ENCODE measurements around the gene CTNNA3. TPM values are rescaled to one million over a fixed set of nuclear protein-coding genes. Genes with fewer than 3 reads are reported as not detected.

The CTNNA3 gene
- total and polyA plus RNA-seq, 2 of the 4 experiments (the other 2 are of a cell fraction), result 0.19 to 0.90 TPM

DNA sequence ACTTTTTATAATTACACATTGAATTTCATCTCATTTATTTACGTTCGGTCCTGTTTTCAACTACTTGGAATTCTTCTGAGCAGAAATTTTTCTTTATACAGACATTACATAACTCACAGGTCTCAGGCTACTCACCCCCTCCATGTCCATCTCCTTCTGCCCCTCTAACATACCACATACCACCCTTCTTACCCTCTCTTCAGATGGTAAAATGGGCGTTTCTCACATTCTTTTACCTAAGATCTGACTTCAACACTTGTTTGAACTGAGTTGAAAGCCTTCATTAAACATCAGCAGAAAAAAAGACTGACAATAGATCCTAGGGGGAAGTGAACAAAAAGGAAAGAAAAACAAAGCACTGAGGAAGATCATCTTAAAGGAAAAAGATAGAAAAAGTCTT lies 309.7 kb downstream of the CTNNA3 start:
- Histone ChIP-seq H2AFZ (replicated peaks; ENCODE audit: low read length, poor library complexity) (no peak overlapping the region), H3K27ac (ENCODE audit: insufficient read depth, low read length) (no peak overlapping the region), H2AK9ac (replicated peaks; ENCODE audit: low read depth, low read length, poor library complexity) (no peak overlapping the region), H2BK120ac (ENCODE audit: low read depth, low read length) (no peak overlapping the region), H3K4ac (ENCODE audit: low read depth, low read length) (no peak overlapping the region), H3K9ac (ENCODE audit: low read depth, low read length) (no peak overlapping the region), H3K9me1 (ENCODE audit: insufficient read depth, low read length) (no peaks in the 10 kb centered on the region), H2BK20ac (ENCODE audit: low read depth, low read length) (no peak overlapping the region), H2BK5ac (ENCODE audit: low read depth, low read length, poor library complexity, severe bottlenecking) (no peak overlapping the region), H3K4me2 (ENCODE audit: low read depth, low read length) (no peak overlapping the region), H4K8ac (ENCODE audit: low read depth in 2 of 2, low read length in 2 of 2) (no peak overlapping the region), H3K23ac (ENCODE audit: low read depth, low read length) (no peak overlapping the region), H4K20me1 (ENCODE audit: insufficient read depth, low read length) (no peaks in the 10 kb centered on the region), H2BK15ac (ENCODE audit: low read depth, low read length) (no peak overlapping the region), H3K4me3 (ENCODE audit: insufficient read depth, low read depth, low read length) (no peak overlapping the region), H3K9me3 (ENCODE audit: control insufficient read depth, insufficient read depth, low read length) (no peaks in the 10 kb centered on the region), H2AK5ac (ENCODE audit: low read depth, low read length) (no peak overlapping the region), H3K4me1 (ENCODE audit: control insufficient read depth, insufficient read depth, low read length) (no peaks in the 10 kb centered on the region), H3K14ac (replicated peaks; ENCODE audit: low read depth, low read length) (no peak overlapping the region), H3K27me3 (ENCODE audit: control insufficient read depth, insufficient read depth, low read length) (no peaks in the 10 kb centered on the region), H4K5ac (ENCODE audit: low read depth, low read length) (no peak overlapping the region), H3K18ac (ENCODE audit: low read depth, low read length) (no peak overlapping the region), H3K79me1 (ENCODE audit: low read depth in 1 of 2, low read length in 2 of 2) (no peaks in the 10 kb centered on the region), H4K91ac (ENCODE audit: insufficient read depth, low read depth, low read length) (no peak overlapping the region), H3K56ac (ENCODE audit: extremely low read depth, insufficient read depth, low read length) (no peak overlapping the region), H3K36me3 (ENCODE audit: control insufficient read depth, insufficient read depth, low read length) (no peaks in the 10 kb centered on the region)
- intact Hi-C loops (cut with micrococcal nuclease) (no loop called here), dilution Hi-C loops (cut with HindIII; ENCODE audit: low sequenced_read_pairs, unreplicated experiment) (no loop called here), in situ Hi-C loops (cut with MboI; ENCODE audit: low sequenced_read_pairs) (no loop called here)
- WGBS, 2 experiments (ENCODE audit: extremely low coverage in 2 of 2, insufficient read length in 1 of 2), result no CpG with 5 or more reads among the region's 3 CpGs
- ATAC-seq (ENCODE audit: low read depth), result no peak
- no peak for DNase-seq
- CTCF ChIA-PET, result no interaction called here
- no peak for TF ChIP-seq NFE2L2 (IDR thresholded peaks at IDR 0.05; ENCODE audit: low read depth, low read length)
- no TSS peak for BruUV-seq (replicated peaks)
- POLR2A ChIA-PET (ENCODE audit: unreplicated experiment), result no interaction called here
